Peyer's patch (tissue), 4 donors: ENCODE measurements around the gene EBF4.

Experiments used
- POLR2A ChIP-seq, 2 donors: fragments of 450-650 bp; IDR thresholded peaks; one replicate each; pipeline ENCODE4 v1.5.1; 2017; ENCODE audit warnings: antibody characterized with exemption in 2 of 2, mild to moderate bottlenecking in 2 of 2, moderate library complexity in 2 of 2
- TF ChIP-seq, protein P1 (sequence below), 6 experiments: fragments of 450-650 bp in 4 of 6; fragments of 200-600 bp in 2 of 6; sonication (generic) in 1 of 6; IDR thresholded peaks; one replicate each; pipeline ENCODE4 v1.5.1; 2017 to 2019; ENCODE audit warnings: antibody characterized with exemption in 6 of 6, mild to moderate bottlenecking in 3 of 6, moderate library complexity in 1 of 6

DNA sequence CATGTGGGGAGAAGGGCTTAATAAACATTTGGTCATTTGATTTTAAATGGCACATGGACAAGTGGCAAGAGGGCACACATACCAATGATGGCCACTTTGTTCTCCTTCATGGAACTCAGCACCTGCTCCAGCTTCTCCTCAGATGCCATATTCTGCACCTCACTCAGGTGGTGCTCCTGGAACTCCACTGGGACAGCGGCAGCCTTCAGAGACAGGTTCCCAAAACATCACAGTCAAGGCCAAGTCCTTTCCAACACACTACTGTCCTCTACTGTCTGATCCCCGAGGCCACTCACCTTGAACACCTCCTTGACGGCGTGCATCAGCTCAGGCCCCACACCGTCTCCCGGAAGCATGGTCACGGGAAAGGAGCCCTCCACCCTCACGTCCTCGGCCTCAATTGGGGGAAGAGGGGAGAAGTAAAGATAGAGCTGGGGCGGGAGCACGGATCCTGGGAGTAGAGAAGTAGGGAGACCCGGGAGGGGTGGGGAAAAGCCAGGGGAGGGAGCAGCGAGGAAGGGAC is 29.2 kb upstream of the EBF4 start:
- no peak for TF ChIP-seq POLR2A (IDR thresholded peaks at IDR 0.05)
- TF ChIP-seq, protein P1, sequence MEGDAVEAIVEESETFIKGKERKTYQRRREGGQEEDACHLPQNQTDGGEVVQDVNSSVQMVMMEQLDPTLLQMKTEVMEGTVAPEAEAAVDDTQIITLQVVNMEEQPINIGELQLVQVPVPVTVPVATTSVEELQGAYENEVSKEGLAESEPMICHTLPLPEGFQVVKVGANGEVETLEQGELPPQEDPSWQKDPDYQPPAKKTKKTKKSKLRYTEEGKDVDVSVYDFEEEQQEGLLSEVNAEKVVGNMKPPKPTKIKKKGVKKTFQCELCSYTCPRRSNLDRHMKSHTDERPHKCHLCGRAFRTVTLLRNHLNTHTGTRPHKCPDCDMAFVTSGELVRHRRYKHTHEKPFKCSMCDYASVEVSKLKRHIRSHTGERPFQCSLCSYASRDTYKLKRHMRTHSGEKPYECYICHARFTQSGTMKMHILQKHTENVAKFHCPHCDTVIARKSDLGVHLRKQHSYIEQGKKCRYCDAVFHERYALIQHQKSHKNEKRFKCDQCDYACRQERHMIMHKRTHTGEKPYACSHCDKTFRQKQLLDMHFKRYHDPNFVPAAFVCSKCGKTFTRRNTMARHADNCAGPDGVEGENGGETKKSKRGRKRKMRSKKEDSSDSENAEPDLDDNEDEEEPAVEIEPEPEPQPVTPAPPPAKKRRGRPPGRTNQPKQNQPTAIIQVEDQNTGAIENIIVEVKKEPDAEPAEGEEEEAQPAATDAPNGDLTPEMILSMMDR (IDR thresholded peaks at IDR 0.05) = no peak
